ENCODE data around the gene SAMD4A. TPM values are rescaled to one million over a fixed set of nuclear protein-coding genes. Genes with fewer than 3 reads are reported as not detected.
A peak's percentile ranks its signal among the peaks of the same experiment; 100 is the strongest.

SAMD4A gene
- total RNA-seq, 1 donor from 2014 or later: 52.2 TPM

- no peaks in the 10 kb centered on the region for H3K9me3 ChIP-seq (ENCODE audit: control insufficient read depth in 3 of 3, low read length in 3 of 3)
- H3K27me3 ChIP-seq (ENCODE audit: control insufficient read depth in 3 of 3, insufficient read depth in 3 of 3, low read length in 3 of 3): no peaks in the 10 kb centered on the region
- no peak overlapping the region for H3K4me3 ChIP-seq (ENCODE audit: low read length in 3 of 3)
- peaks cover 18 to 33% (median 20%) of the 10 kb centered on the region in 3 donors for H3K4me1 ChIP-seq (ENCODE audit: control insufficient read depth in 3 of 3, insufficient read depth in 3 of 3, low read length in 3 of 3)
- H3K36me3 ChIP-seq (ENCODE audit: control insufficient read depth in 3 of 3, insufficient read depth in 3 of 3, low read length in 3 of 3): no peaks in the 10 kb centered on the region
- no peak overlapping the region for H3K27ac ChIP-seq (ENCODE audit: low read depth, low read length)
- no peak overlapping the region for H3K9ac ChIP-seq (ENCODE audit: low read depth in 1 of 3, low read length in 3 of 3)
Measured at GRCh38 chr14:54638135-54638446, 71.2 kb downstream of the SAMD4A start.

DNA sequence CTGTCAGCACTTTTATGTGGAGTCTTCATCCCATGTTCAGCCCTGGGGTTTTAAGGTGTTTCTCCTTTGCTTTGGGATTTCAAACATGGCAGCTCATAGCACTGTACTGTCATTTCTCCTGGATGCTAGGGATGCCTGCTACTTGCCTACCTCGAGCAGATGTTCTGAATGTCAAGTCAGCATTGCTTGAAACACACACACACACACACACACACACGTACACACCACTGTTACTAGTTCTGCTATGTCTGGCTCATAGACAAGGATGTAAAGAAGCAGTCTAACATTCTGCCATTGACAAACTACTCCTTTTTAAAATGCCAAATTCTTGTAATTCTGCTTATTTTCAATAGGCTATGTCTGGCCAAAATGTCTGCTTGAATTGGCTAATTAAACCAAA is 72.7 kb downstream of the SAMD4A start:
- H3K9ac ChIP-seq (ENCODE audit: low read depth in 1 of 3, low read length in 3 of 3): no peak overlapping the region
- H3K4me1 ChIP-seq (ENCODE audit: control insufficient read depth in 3 of 3, insufficient read depth in 3 of 3, low read length in 3 of 3): peaks cover 14 to 42% (median 17%) of the 10 kb centered on the region in 3 donors
- no peaks in the 10 kb centered on the region for H3K27me3 ChIP-seq (ENCODE audit: control insufficient read depth in 3 of 3, insufficient read depth in 3 of 3, low read length in 3 of 3)
- H3K36me3 ChIP-seq (ENCODE audit: control insufficient read depth in 3 of 3, insufficient read depth in 3 of 3, low read length in 3 of 3): no peaks in the 10 kb centered on the region
- H3K27ac ChIP-seq (ENCODE audit: low read depth, low read length): no peak overlapping the region
- H3K9me3 ChIP-seq (ENCODE audit: control insufficient read depth in 3 of 3, low read length in 3 of 3): no peaks in the 10 kb centered on the region
- no peak overlapping the region for H3K4me3 ChIP-seq (ENCODE audit: low read length in 3 of 3)

DNA sequence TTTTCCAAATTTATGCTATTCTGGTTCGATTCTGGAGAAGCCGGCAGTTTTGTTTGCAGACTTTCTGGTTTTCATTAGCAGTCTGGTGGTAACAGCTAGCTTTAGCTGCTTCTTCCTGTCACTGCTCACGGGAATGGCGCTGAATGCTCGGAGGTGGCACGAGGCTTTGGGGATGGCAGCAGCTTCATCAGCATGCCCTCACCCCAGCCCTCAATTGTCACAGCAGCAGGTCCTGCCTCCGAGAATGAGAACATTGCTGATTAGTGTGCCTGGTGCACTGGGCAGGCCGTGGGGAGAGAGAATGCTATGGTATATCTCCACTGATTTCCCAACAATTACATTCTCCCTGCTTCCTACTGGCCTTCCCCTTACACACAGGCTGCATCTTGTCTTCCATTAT is 73.6 kb downstream of the SAMD4A start:
- no peaks in the 10 kb centered on the region for H3K9me3 ChIP-seq (ENCODE audit: control insufficient read depth in 3 of 3, low read length in 3 of 3)
- no peaks in the 10 kb centered on the region for H3K36me3 ChIP-seq (ENCODE audit: control insufficient read depth in 3 of 3, insufficient read depth in 3 of 3, low read length in 3 of 3)
- H3K27me3 ChIP-seq (ENCODE audit: control insufficient read depth in 3 of 3, insufficient read depth in 3 of 3, low read length in 3 of 3): no peaks in the 10 kb centered on the region
- no peak overlapping the region for H3K9ac ChIP-seq (ENCODE audit: low read depth in 1 of 3, low read length in 3 of 3)
- no peak overlapping the region for H3K4me3 ChIP-seq (ENCODE audit: low read length in 3 of 3)
- no peak overlapping the region for H3K27ac ChIP-seq (ENCODE audit: low read depth, low read length)
- H3K4me1 ChIP-seq (ENCODE audit: control insufficient read depth in 3 of 3, insufficient read depth in 3 of 3, low read length in 3 of 3): peaks cover 14 to 43% (median 17%) of the 10 kb centered on the region in 3 donors

DNA sequence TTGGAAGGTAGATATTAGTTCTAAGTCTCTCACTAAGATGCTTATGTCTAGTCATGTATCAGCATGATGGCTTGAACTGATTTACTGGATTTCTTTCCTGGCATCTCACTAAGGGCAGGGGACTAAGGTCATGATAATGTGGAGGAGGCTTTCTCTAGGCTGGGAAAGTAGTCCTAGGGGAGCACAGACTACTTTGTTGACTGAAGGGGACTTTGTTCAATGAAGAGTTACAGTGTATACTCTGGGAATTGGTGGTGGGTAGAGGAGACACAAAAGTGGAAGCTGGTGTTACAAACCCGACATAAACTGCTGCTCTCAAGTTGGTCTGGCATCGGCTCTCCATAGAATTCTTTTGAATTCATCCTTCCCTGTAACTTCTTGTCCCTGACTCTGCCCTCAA is 75.2 kb downstream of the SAMD4A start:
- no peak overlapping the region for H3K4me3 ChIP-seq (ENCODE audit: low read length in 3 of 3)
- no peaks in the 10 kb centered on the region for H3K27me3 ChIP-seq (ENCODE audit: control insufficient read depth in 3 of 3, insufficient read depth in 3 of 3, low read length in 3 of 3)
- H3K4me1 ChIP-seq (ENCODE audit: control insufficient read depth in 3 of 3, insufficient read depth in 3 of 3, low read length in 3 of 3): peaks cover 17 to 51% (median 23%) of the 10 kb centered on the region in 3 donors
- H3K36me3 ChIP-seq (ENCODE audit: control insufficient read depth in 3 of 3, insufficient read depth in 3 of 3, low read length in 3 of 3): no peaks in the 10 kb centered on the region
- H3K27ac ChIP-seq (ENCODE audit: low read depth, low read length): no peak overlapping the region
- no peak overlapping the region for H3K9ac ChIP-seq (ENCODE audit: low read depth in 1 of 3, low read length in 3 of 3)
- no peaks in the 10 kb centered on the region for H3K9me3 ChIP-seq (ENCODE audit: control insufficient read depth in 3 of 3, low read length in 3 of 3)

GRCh38 chr14:54642801-54643695 is 76.1 kb downstream of the SAMD4A start:
- Histone ChIP-seq H3K4me1 (ENCODE audit: control insufficient read depth in 3 of 3, insufficient read depth in 3 of 3, low read length in 3 of 3) (peaks cover 15 to 47% (median 24%) of the 10 kb centered on the region in 3 donors), H3K36me3 (ENCODE audit: control insufficient read depth in 3 of 3, insufficient read depth in 3 of 3, low read length in 3 of 3) (no peaks in the 10 kb centered on the region), H3K9me3 (ENCODE audit: control insufficient read depth in 3 of 3, low read length in 3 of 3) (no peaks in the 10 kb centered on the region), H3K4me3 (ENCODE audit: low read length in 3 of 3) (no peak overlapping the region), H3K9ac (ENCODE audit: low read depth in 1 of 3, low read length in 3 of 3) (no peak overlapping the region), H3K27ac (ENCODE audit: low read depth, low read length) (no peak overlapping the region), H3K27me3 (ENCODE audit: control insufficient read depth in 3 of 3, insufficient read depth in 3 of 3, low read length in 3 of 3) (no peaks in the 10 kb centered on the region)

GRCh38 chr14:54643696-54644176 is 76.8 kb downstream of the SAMD4A start:
- no peak overlapping the region for H3K4me3 ChIP-seq (ENCODE audit: low read length in 3 of 3)
- H3K36me3 ChIP-seq (ENCODE audit: control insufficient read depth in 3 of 3, insufficient read depth in 3 of 3, low read length in 3 of 3): no peaks in the 10 kb centered on the region
- H3K9me3 ChIP-seq (ENCODE audit: control insufficient read depth in 3 of 3, low read length in 3 of 3): no peaks in the 10 kb centered on the region
- no peak overlapping the region for H3K27ac ChIP-seq (ENCODE audit: low read depth, low read length)
- peaks cover 16 to 50% (median 29%) of the 10 kb centered on the region in 3 donors for H3K4me1 ChIP-seq (ENCODE audit: control insufficient read depth in 3 of 3, insufficient read depth in 3 of 3, low read length in 3 of 3)
- no peak overlapping the region for H3K9ac ChIP-seq (ENCODE audit: low read depth in 1 of 3, low read length in 3 of 3)
- H3K27me3 ChIP-seq (ENCODE audit: control insufficient read depth in 3 of 3, insufficient read depth in 3 of 3, low read length in 3 of 3): no peaks in the 10 kb centered on the region

DNA sequence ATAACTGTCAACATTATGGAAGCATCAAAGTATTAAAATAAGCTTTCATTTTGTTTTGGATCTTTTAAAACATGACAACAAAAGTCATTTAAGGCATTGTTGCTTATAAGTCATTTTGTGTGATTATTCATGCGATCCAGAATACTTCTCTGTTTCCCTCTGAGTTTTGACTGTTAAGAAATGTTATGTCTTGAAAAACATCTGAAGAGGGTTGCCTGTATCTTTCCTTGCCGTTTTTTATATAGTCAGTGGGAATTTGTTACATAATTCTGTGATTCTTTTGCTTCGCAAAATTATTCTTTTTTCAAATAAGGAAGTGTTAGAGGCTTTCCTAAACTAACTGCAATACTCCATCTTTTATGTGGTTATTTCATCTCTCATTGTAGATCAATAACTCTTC is 78.7 kb downstream of the SAMD4A start:
- H3K4me1 ChIP-seq (ENCODE audit: control insufficient read depth in 3 of 3, insufficient read depth in 3 of 3, low read length in 3 of 3): peaks cover 26 to 56% (median 35%) of the 10 kb centered on the region in 3 donors
- H3K9me3 ChIP-seq (ENCODE audit: control insufficient read depth in 3 of 3, low read length in 3 of 3): no peaks in the 10 kb centered on the region
- no peaks in the 10 kb centered on the region for H3K27me3 ChIP-seq (ENCODE audit: control insufficient read depth in 3 of 3, insufficient read depth in 3 of 3, low read length in 3 of 3)
- no peaks in the 10 kb centered on the region for H3K36me3 ChIP-seq (ENCODE audit: control insufficient read depth in 3 of 3, insufficient read depth in 3 of 3, low read length in 3 of 3)
- no peak overlapping the region for H3K9ac ChIP-seq (ENCODE audit: low read depth in 1 of 3, low read length in 3 of 3)
- no peak overlapping the region for H3K4me3 ChIP-seq (ENCODE audit: low read length in 3 of 3)
- no peak overlapping the region for H3K27ac ChIP-seq (ENCODE audit: low read depth, low read length)

DNA sequence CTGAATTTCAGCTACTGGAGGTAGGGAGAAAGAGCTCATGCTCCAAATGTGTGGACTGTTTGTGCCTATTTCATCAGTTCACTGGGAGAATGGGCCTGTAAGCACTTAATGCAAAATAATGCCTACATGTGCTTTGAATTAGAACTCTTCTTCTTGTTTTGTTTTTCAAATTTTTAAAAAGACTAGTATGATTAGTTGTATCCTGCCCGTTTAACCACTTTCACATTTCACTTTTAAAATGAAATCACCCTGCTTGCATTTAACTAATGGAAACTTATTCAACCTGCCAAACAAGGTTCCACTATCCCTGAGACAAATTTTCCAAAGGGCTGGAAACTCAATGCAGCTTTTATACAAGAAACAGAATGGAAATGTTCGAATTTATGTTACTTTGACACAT is 79.7 kb downstream of the SAMD4A start:
- H3K4me3 ChIP-seq (ENCODE audit: low read length in 3 of 3): no peak overlapping the region
- H3K9ac ChIP-seq (ENCODE audit: low read depth in 1 of 3, low read length in 3 of 3): no peak overlapping the region
- no peaks in the 10 kb centered on the region for H3K36me3 ChIP-seq (ENCODE audit: control insufficient read depth in 3 of 3, insufficient read depth in 3 of 3, low read length in 3 of 3)
- H3K27me3 ChIP-seq (ENCODE audit: control insufficient read depth in 3 of 3, insufficient read depth in 3 of 3, low read length in 3 of 3): no peaks in the 10 kb centered on the region
- no peaks in the 10 kb centered on the region for H3K9me3 ChIP-seq (ENCODE audit: control insufficient read depth in 3 of 3, low read length in 3 of 3)
- no peak overlapping the region for H3K27ac ChIP-seq (ENCODE audit: low read depth, low read length)
- peaks cover 34 to 62% (median 43%) of the 10 kb centered on the region in 3 donors for H3K4me1 ChIP-seq (ENCODE audit: control insufficient read depth in 3 of 3, insufficient read depth in 3 of 3, low read length in 3 of 3)

- Histone ChIP-seq H3K9ac (ENCODE audit: low read depth in 1 of 3, low read length in 3 of 3) (no peak overlapping the region), H3K27ac (ENCODE audit: low read depth, low read length) (no peak overlapping the region), H3K4me3 (ENCODE audit: low read length in 3 of 3) (no peak overlapping the region), H3K27me3 (ENCODE audit: control insufficient read depth in 3 of 3, insufficient read depth in 3 of 3, low read length in 3 of 3) (no peaks in the 10 kb centered on the region), H3K4me1 (ENCODE audit: control insufficient read depth in 3 of 3, insufficient read depth in 3 of 3, low read length in 3 of 3) (peaks cover 40 to 64% (median 47%) of the 10 kb centered on the region in 3 donors), H3K9me3 (ENCODE audit: control insufficient read depth in 3 of 3, low read length in 3 of 3) (no peaks in the 10 kb centered on the region), H3K36me3 (ENCODE audit: control insufficient read depth in 3 of 3, insufficient read depth in 3 of 3, low read length in 3 of 3) (no peaks in the 10 kb centered on the region)
Measured at GRCh38 chr14:54647378-54647777, 80.5 kb downstream of the SAMD4A start.

GRCh38 chr14:54649056-54649455 is 82.1 kb downstream of the SAMD4A start:
- no peaks in the 10 kb centered on the region for H3K9me3 ChIP-seq (ENCODE audit: control insufficient read depth in 3 of 3, low read length in 3 of 3)
- H3K4me3 ChIP-seq (ENCODE audit: low read length in 3 of 3): no peak overlapping the region
- no peaks in the 10 kb centered on the region for H3K36me3 ChIP-seq (ENCODE audit: control insufficient read depth in 3 of 3, insufficient read depth in 3 of 3, low read length in 3 of 3)
- H3K27me3 ChIP-seq (ENCODE audit: control insufficient read depth in 3 of 3, insufficient read depth in 3 of 3, low read length in 3 of 3): no peaks in the 10 kb centered on the region
- no peak overlapping the region for H3K9ac ChIP-seq (ENCODE audit: low read depth in 1 of 3, low read length in 3 of 3)
- peaks cover 51 to 64% (median 54%) of the 10 kb centered on the region in 3 donors for H3K4me1 ChIP-seq (ENCODE audit: control insufficient read depth in 3 of 3, insufficient read depth in 3 of 3, low read length in 3 of 3)
- peak overlapping the region; percentile 8 for H3K27ac ChIP-seq (ENCODE audit: low read depth, low read length)
